GM12878 (cell line): Measurements from ENCODE around the gene KRTAP10-8. TPM values are rescaled to one million over a fixed set of nuclear protein-coding genes. Genes with fewer than 3 reads are reported as not detected.

Experiments
- ATAC-seq: fragments of 200-7000 bp; cut with Tn5 transposase; 3 replicates; pipeline ENCODE4 v1.9.1; 2020; ENCODE audit warnings: mild to moderate bottlenecking, moderate library complexity
- BruUV-seq: library from RNA; stranded (reverse); fragments of 400-500 nt; replicated peaks from 2 replicates; lab custom pipeline; 2021; lab: Mats Ljungman, UMichigan
- CTCF ChIA-PET: fragments of 300-600 bp; sonication (Branson Sonifier 250); formaldehyde crosslinking; extraction: SDS; loops from one replicate; lab custom pipeline; 2021; ENCODE audit warnings: inconsistent platforms; lab: Yijun Ruan, JAX
- POLR2A ChIA-PET: fragments of 350-600 bp; formaldehyde crosslinking; extraction: SDS; loops from one replicate; lab custom pipeline; 2021; ENCODE audit warnings: inconsistent platforms; lab: Charles Lee
- RAD21 ChIA-PET: fragments of 300-600 bp; sonication (Branson Sonifier 250); formaldehyde crosslinking; loops from one replicate; lab custom pipeline; 2023; ENCODE audit warnings: antibody characterized with exemption; ENCODE audit not compliant: unreplicated experiment; lab: Charles Lee
- SMC1A ChIA-PET: fragments of 300-600 bp; sonication (Branson Sonifier 250); formaldehyde crosslinking; loops from one replicate; lab custom pipeline; 2023; ENCODE audit not compliant: unreplicated experiment, uncharacterized antibody; lab: Charles Lee
- DNase-seq: peaks from one replicate; pipeline ENCODE4 v3.0.0-alpha.2; 2011; ENCODE audit warnings: low read depth, low spot score
- FAIRE-seq: peaks from 3 replicates; lab custom pipeline; 2011; peaks lifted over from hg19 to GRCh38; lab: Jason Lieb, UNC
- H2AFZ ChIP-seq: 2 replicates; pipeline ENCODE4 v1.6.0; 2011; ENCODE audit warnings: low read depth, low read length, control low read depth; ENCODE audit not compliant: control insufficient read depth
- H3K27ac ChIP-seq: 2 replicates; pipeline ENCODE4 v1.5.1; 2011; ENCODE audit warnings: control low read depth; ENCODE audit not compliant: control insufficient read depth, insufficient read depth
- H3K27me3 ChIP-seq, 2 experiments: replicated peaks in 1 of 2; 2 replicates each; pipeline versions ENCODE4 v1.6.0 to v1.6.1; 2011; ENCODE audit warnings: low read length in 1 of 2; ENCODE audit not compliant: control insufficient read depth in 2 of 2, insufficient read depth in 2 of 2
- H3K36me3 ChIP-seq, 2 experiments: 2 replicates each; pipeline ENCODE4 v1.5.1; 2011; ENCODE audit warnings: low read length in 1 of 2; ENCODE audit not compliant: control insufficient read depth in 2 of 2, insufficient read depth in 2 of 2
- H3K4me1 ChIP-seq: 2 replicates; pipeline ENCODE4 v1.6.1; 2011; ENCODE audit warnings: mild to moderate bottlenecking, low read length, moderate library complexity, mixed read lengths; ENCODE audit not compliant: control insufficient read depth, insufficient read depth
- H3K4me2 ChIP-seq: 2 replicates; pipeline ENCODE4 v1.6.0; 2011; ENCODE audit warnings: control low read depth; ENCODE audit not compliant: control insufficient read depth, insufficient read depth
- H3K4me3 ChIP-seq: fragments of 200-600 bp; sonication (generic); 2 replicates; pipeline ENCODE4 v1.5.1; 2016
- H3K79me2 ChIP-seq: 2 replicates; pipeline ENCODE4 v1.6.0; 2011; ENCODE audit warnings: low read length; ENCODE audit not compliant: control insufficient read depth, insufficient read depth
- H3K9ac ChIP-seq: 2 replicates; pipeline ENCODE4 v1.8.0; 2011; ENCODE audit warnings: low read length, control low read depth, mixed read lengths; ENCODE audit not compliant: control insufficient read depth, insufficient read depth
- H3K9me3 ChIP-seq: replicated peaks from 3 replicates; pipeline ENCODE4 v1.5.1; 2011; ENCODE audit warnings: mild to moderate bottlenecking, low read length; ENCODE audit not compliant: control insufficient read depth, insufficient read depth
- H4K20me1 ChIP-seq: 2 replicates; pipeline ENCODE4 v1.6.0; 2011; ENCODE audit not compliant: control insufficient read depth, insufficient read depth
- BMI1 ChIP-seq: fragments of 450-650 bp; IDR thresholded peaks from 2 replicates; pipeline ENCODE4 v1.6.1; 2016; ENCODE audit warnings: mild to moderate bottlenecking, moderate library complexity, borderline replicate concordance
- BRCA1 ChIP-seq: IDR thresholded peaks from 2 replicates; pipeline ENCODE4 v1.6.1; 2011; ENCODE audit warnings: low read depth, low read length, improper control_type of control experiment
- CEBPB ChIP-seq, 2 experiments: fragments of 150-350 bp in 1 of 2; IDR thresholded peaks; 2 replicates each; pipeline ENCODE4 v1.6.1; 2012 to 2014; ENCODE audit warnings: low read depth in 2 of 2, low read length in 2 of 2, borderline replicate concordance in 1 of 2, inconsistent platforms in 1 of 2
- HCFC1 ChIP-seq: fragments of 150-350 bp; IDR thresholded peaks from 2 replicates; pipeline ENCODE4 v1.6.1; 2014; ENCODE audit warnings: low read length
- HDAC6 ChIP-seq: fragments of 200-600 bp; sonication (generic); IDR thresholded peaks from one replicate; pipeline ENCODE4 v1.8.0; 2017; ENCODE audit warnings: antibody characterized with exemption; ENCODE audit not compliant: unreplicated experiment
- IKZF2 ChIP-seq, 2 experiments: fragments of 450-650 bp; IDR thresholded peaks; 2 replicates each; pipeline ENCODE4 v1.6.1; 2017; ENCODE audit warnings: mild to moderate bottlenecking in 2 of 2, moderate library complexity in 2 of 2
- IRF3 ChIP-seq: fragments of 450-650 bp; IDR thresholded peaks from 2 replicates; pipeline ENCODE4 v1.6.1; 2014; ENCODE audit warnings: mild to moderate bottlenecking
- JUNB ChIP-seq: IDR thresholded peaks from 2 replicates; pipeline ENCODE4 v1.6.1; 2016; ENCODE audit warnings: antibody characterized with exemption, mild to moderate bottlenecking
- KDM1A ChIP-seq: fragments of 200-600 bp; sonication (generic); IDR thresholded peaks from 2 replicates; pipeline ENCODE4 v1.6.1; 2016; ENCODE audit warnings: borderline replicate concordance
- NBN ChIP-seq: fragments of 450-650 bp; IDR thresholded peaks from 2 replicates; pipeline ENCODE4 v1.6.1; 2016
- POLR2A ChIP-seq: IDR thresholded peaks from 2 replicates; pipeline ENCODE4 v1.6.1; 2011; ENCODE audit warnings: low read depth, mild to moderate bottlenecking, low read length
- RB1 ChIP-seq: fragments of 450-650 bp; formaldehyde crosslinking; IDR thresholded peaks from 2 replicates; pipeline ENCODE4 v1.6.1; 2017; ENCODE audit warnings: mild to moderate bottlenecking, borderline replicate concordance
- SMARCA5 ChIP-seq: fragments of 450-650 bp; IDR thresholded peaks from 2 replicates; pipeline ENCODE4 v1.6.1; 2017; ENCODE audit warnings: mild to moderate bottlenecking
- SP1 ChIP-seq: IDR thresholded peaks from one replicate; pipeline ENCODE4 v1.6.1; 2011; ENCODE audit warnings: low read depth, low read length
- ZBED1 ChIP-seq: IDR thresholded peaks from 2 replicates; pipeline ENCODE4 v1.6.1; 2016; ENCODE audit warnings: borderline replicate concordance
- ZSCAN29 ChIP-seq: fragments of 450-650 bp; IDR thresholded peaks from 2 replicates; pipeline ENCODE4 v1.6.1; 2017; ENCODE audit warnings: mild to moderate bottlenecking, moderate library complexity
- WGBS: methylation state at CpG from one replicate; pipeline ENCODE4 v1.1.6; 2016; ENCODE audit warnings: low lambda C conversion rate; ENCODE audit not compliant: insufficient replicate concordance, insufficient coverage; ENCODE audit errors: missing lambda C conversion rate; 5-methylcytosine and 5-hydroxymethylcytosine counted together
- in situ Hi-C: fragments of 300-500 bp; cut with MboI; formaldehyde crosslinking; loops from 9 replicates; pipeline ENCODE4 v1.14.3; 2018; ENCODE audit warnings: mixed read lengths
- intact Hi-C: fragments of 100-400 bp; cut with micrococcal nuclease; formaldehyde crosslinking; loops from one replicate; pipeline ENCODE4 v1.14.2; 2022; ENCODE audit not compliant: unreplicated experiment
- polyA plus RNA-seq, 11 experiments: library from polyadenylated mRNA; depleted of rRNA in 4 of 11; unstranded in 6 of 11; stranded (reverse) in 5 of 11; fragments of >200 nt; fragmentation: Nextera tagmentation in 4 of 11; fragmentation: Illumina TruSeq in 1 of 11; extraction: Ambion mirVana in 4 of 11; extraction: Trizol in 1 of 11; gene quantifications; 1 replicate in 1 of 11; 2 replicates in 10 of 11; pipeline versions ENCODE4 v1.2.1 to v1.2.3, GENCODE V29; 2011 to 2016; ENCODE audit warnings: inconsistent platforms in 2 of 11, missing spikeins in 2 of 11, low read depth in 1 of 11
- total RNA-seq, 4 experiments: library from RNA; depleted of rRNA in 3 of 4; stranded (reverse); fragments of >200 nt in 3 of 4; fragmentation: Illumina TruSeq in 1 of 4; extraction: Trizol in 1 of 4; gene quantifications; 2 replicates each; pipeline versions ENCODE4 v1.2.1 to v1.2.3, GENCODE V29; 2013 to 2021
- TF ChIP-seq, protein P1 (sequence below): IDR thresholded peaks from 2 replicates; pipeline ENCODE4 v1.6.1; 2012; ENCODE audit warnings: mild to moderate bottlenecking, low read depth, low read length

Gene KRTAP10-8
- total and polyA plus RNA-seq, 10 of the 15 experiments (the other 5 are each of a cell fraction or from before 2014, with no cell fraction given), result not detected

DNA sequence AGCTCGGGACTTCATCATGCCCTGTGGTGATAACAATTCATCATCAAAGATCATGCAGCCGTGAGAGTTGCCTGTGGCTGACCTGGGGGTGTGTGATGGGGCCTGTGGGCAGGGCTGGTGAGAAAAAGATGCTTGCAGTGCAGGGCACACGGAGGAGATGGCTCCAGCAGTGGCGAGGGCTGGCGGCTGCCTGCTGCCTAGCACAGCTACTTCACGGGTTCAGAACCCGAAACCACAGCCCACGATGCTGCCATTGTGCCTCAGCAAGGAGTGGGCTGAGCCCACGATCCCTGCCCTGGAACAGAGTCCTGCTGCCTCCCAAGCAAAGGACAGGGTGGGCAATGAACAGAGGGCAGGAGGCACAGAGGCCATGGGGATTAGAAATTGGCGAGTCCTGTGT lies 14.4 kb downstream of the KRTAP10-8 start:
- WGBS, result 39% methylated on average over 10 of the region's 10 CpGs
- FAIRE-seq (no peak), ATAC-seq (no peak)

GRCh38 chr21:44626673-44627143 lies 14.8 kb downstream of the KRTAP10-8 start, which contains the start of gene KRTAP10-9:
TSS of gene KRTAP10-9 (plus strand) at chr21:44627093. CDS start at chr21:44627172, 79 bp downstream.
- Histone ChIP-seq H4K20me1 (no peaks in the 10 kb centered on the region), H3K27ac (no peak within 1 kb of the TSS), H2AFZ (no peak within 1 kb of the TSS), H3K9ac (no peak within 1 kb of the TSS), H3K79me2 (no peaks in the 10 kb centered on the region), H3K4me1 (no peaks in the 10 kb centered on the region), H3K36me3 (no peaks in the 10 kb centered on the region), H3K9me3 (peaks cover 10% of the 10 kb centered on the region; the same call in 1 of the 3 replicates), H3K27me3 (no peaks in the 10 kb centered on the region), H3K4me2 (no peak within 1 kb of the TSS), H3K4me3 (no peak within 1 kb of the TSS)
- ChIA-PET RAD21 (no interaction called here), SMC1A (no interaction called here), POLR2A (no interaction called here), CTCF (no interaction called here)
- FAIRE-seq, result no peak
- no peak for TF ChIP-seq NBN
- TF ChIP-seq IKZF2 (IDR thresholded peaks at IDR 0.05), result no peak
- TF ChIP-seq POLR2A, result no peak
- TF ChIP-seq SMARCA5, result no peak
- TF ChIP-seq BMI1, result no peak
- TF ChIP-seq KDM1A, result no peak
- no peak for TF ChIP-seq CEBPB (IDR thresholded peaks at IDR 0.05; ENCODE audit: borderline replicate concordance in 1 of 2, low read depth in 2 of 2, low read length in 2 of 2)
- no peak for TF ChIP-seq ZSCAN29
- no peak for TF ChIP-seq HCFC1
- no peak for TF ChIP-seq SP1
- TF ChIP-seq, protein P1, sequence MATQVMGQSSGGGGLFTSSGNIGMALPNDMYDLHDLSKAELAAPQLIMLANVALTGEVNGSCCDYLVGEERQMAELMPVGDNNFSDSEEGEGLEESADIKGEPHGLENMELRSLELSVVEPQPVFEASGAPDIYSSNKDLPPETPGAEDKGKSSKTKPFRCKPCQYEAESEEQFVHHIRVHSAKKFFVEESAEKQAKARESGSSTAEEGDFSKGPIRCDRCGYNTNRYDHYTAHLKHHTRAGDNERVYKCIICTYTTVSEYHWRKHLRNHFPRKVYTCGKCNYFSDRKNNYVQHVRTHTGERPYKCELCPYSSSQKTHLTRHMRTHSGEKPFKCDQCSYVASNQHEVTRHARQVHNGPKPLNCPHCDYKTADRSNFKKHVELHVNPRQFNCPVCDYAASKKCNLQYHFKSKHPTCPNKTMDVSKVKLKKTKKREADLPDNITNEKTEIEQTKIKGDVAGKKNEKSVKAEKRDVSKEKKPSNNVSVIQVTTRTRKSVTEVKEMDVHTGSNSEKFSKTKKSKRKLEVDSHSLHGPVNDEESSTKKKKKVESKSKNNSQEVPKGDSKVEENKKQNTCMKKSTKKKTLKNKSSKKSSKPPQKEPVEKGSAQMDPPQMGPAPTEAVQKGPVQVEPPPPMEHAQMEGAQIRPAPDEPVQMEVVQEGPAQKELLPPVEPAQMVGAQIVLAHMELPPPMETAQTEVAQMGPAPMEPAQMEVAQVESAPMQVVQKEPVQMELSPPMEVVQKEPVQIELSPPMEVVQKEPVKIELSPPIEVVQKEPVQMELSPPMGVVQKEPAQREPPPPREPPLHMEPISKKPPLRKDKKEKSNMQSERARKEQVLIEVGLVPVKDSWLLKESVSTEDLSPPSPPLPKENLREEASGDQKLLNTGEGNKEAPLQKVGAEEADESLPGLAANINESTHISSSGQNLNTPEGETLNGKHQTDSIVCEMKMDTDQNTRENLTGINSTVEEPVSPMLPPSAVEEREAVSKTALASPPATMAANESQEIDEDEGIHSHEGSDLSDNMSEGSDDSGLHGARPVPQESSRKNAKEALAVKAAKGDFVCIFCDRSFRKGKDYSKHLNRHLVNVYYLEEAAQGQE, result no peak
- TF ChIP-seq JUNB, result no peak
- in situ Hi-C loops, result no loop called here
- WGBS, result 35% methylated on average over 7 of the region's 7 CpGs
- no peak for DNase-seq
- BruUV-seq, result no TSS peak
- intact Hi-C loops, result no loop called here
- no peak for ATAC-seq

More for the DNA sequence above, 14.4 kb downstream of the KRTAP10-8 start:
- Histone ChIP-seq H3K9ac (no peak overlapping the region), H3K4me3 (no peak overlapping the region), H2AFZ (no peak overlapping the region), H3K9me3 (peaks cover 10% of the 10 kb centered on the region; the same call in 1 of the 3 replicates), H3K4me1 (no peaks in the 10 kb centered on the region), H3K27ac (no peak overlapping the region), H3K27me3 (no peaks in the 10 kb centered on the region), H3K36me3 (no peaks in the 10 kb centered on the region), H3K4me2 (no peak overlapping the region), H3K79me2 (no peaks in the 10 kb centered on the region), H4K20me1 (no peaks in the 10 kb centered on the region)
- no peak for DNase-seq
- TF ChIP-seq IRF3, result no peak
- no peak for TF ChIP-seq BRCA1
- TF ChIP-seq RB1, result no peak
- TF ChIP-seq ZBED1, result no peak
- no peak for TF ChIP-seq HDAC6
- CTCF ChIA-PET, result no interaction called here
- RAD21 ChIA-PET, result no interaction called here
- SMC1A ChIA-PET, result no interaction called here
- no TSS peak for BruUV-seq
- intact Hi-C loops (no loop called here), in situ Hi-C loops (no loop called here)
- POLR2A ChIA-PET, result no interaction called here
